ENCODE measurements around the gene CTAGE4.
A peak's percentile ranks its signal among the peaks of the same experiment; 100 is the strongest.
"Not testable (repeated sequence)": the region's sequence is repeated elsewhere in the genome, so short reads cannot be mapped to it uniquely, and the experiment has no call there.

CTAGE4 gene

GRCh38 chr7:144183166-144183565, at the start of gene CTAGE4:
Gene CTAGE4 (plus strand): TSS chr7:144183466. CDS start chr7:144183504, 38 bp downstream.
- DNase-seq, result not testable (repeated sequence)

- no peak for DNase-seq
These were observed 49.1 kb upstream of the CTAGE4 start for GRCh38 chr7:144134116-144134515.

GRCh38 chr7:144137501-144137900, 45.8 kb upstream of the CTAGE4 start:
- no peak for DNase-seq

GRCh38 chr7:144142187-144142586, 41.1 kb upstream of the CTAGE4 start:
- DNase-seq, result no peak

GRCh38 chr7:144144426-144144825, 38.8 kb upstream of the CTAGE4 start:
- DNase-seq, result no peak

- DNase-seq, result no peak
These were observed 34.9 kb upstream of the CTAGE4 start for GRCh38 chr7:144148224-144148827.

- DNase-seq, result no peak
These were observed 24.4 kb upstream of the CTAGE4 start for GRCh38 chr7:144158861-144159260.

GRCh38 chr7:144164784-144165183, 18.5 kb upstream of the CTAGE4 start:
- DNase-seq, result no peak

GRCh38 chr7:144171594-144172350, 11.5 kb upstream of the CTAGE4 start:
- DNase-seq, result not testable (repeated sequence)

GRCh38 chr7:144174613-144175012, 8.7 kb upstream of the CTAGE4 start:
- DNase-seq, result no peak

GRCh38 chr7:144178380-144179164, 4.7 kb upstream of the CTAGE4 start:
- DNase-seq, result peak; percentile 0

GRCh38 chr7:144179165-144179479, 4.1 kb upstream of the CTAGE4 start:
- not testable (repeated sequence) for DNase-seq

GRCh38 chr7:144187848-144188247, 4.6 kb downstream of the CTAGE4 start:
- not testable (repeated sequence) for DNase-seq

- not testable (repeated sequence) for DNase-seq
These were observed 5.4 kb downstream of the CTAGE4 start for GRCh38 chr7:144188578-144189171.

GRCh38 chr7:144193782-144194181, 10.5 kb downstream of the CTAGE4 start:
- DNase-seq, result not testable (repeated sequence)

GRCh38 chr7:144194453-144194852, 11.2 kb downstream of the CTAGE4 start:
- DNase-seq, result not testable (repeated sequence)

- DNase-seq, result not testable (repeated sequence)
These were observed 12.1 kb downstream of the CTAGE4 start, which contains the start of gene ARHGEF35 for GRCh38 chr7:144195212-144195872. Gene ARHGEF35 (minus strand): TSS chr7:144195833. CDS start chr7:144188383, 7,450 bp downstream.

GRCh38 chr7:144198934-144199333, 15.7 kb downstream of the CTAGE4 start:
- DNase-seq, result not testable (repeated sequence)

- not testable (repeated sequence) for DNase-seq
These were observed 18.7 kb downstream of the CTAGE4 start for GRCh38 chr7:144201978-144202377.

- not testable (repeated sequence) for DNase-seq
These were observed 19.8 kb downstream of the CTAGE4 start for GRCh38 chr7:144203086-144203485.

- DNase-seq, result not testable (repeated sequence)
These were observed 22.0 kb downstream of the CTAGE4 start for GRCh38 chr7:144205306-144205705.

- not testable (repeated sequence) for DNase-seq
These were observed 33.9 kb downstream of the CTAGE4 start for GRCh38 chr7:144217200-144217599.

Measured in COR-L47 (cell line).